ENCODE results near the gene PTCH1. TPM values are rescaled to one million over a fixed set of nuclear protein-coding genes. Genes with fewer than 3 reads are reported as not detected.

Gene PTCH1
- total and polyA plus RNA-seq, 8 donors: 5.4 to 22.6 (median 14.7) TPM

DNA sequence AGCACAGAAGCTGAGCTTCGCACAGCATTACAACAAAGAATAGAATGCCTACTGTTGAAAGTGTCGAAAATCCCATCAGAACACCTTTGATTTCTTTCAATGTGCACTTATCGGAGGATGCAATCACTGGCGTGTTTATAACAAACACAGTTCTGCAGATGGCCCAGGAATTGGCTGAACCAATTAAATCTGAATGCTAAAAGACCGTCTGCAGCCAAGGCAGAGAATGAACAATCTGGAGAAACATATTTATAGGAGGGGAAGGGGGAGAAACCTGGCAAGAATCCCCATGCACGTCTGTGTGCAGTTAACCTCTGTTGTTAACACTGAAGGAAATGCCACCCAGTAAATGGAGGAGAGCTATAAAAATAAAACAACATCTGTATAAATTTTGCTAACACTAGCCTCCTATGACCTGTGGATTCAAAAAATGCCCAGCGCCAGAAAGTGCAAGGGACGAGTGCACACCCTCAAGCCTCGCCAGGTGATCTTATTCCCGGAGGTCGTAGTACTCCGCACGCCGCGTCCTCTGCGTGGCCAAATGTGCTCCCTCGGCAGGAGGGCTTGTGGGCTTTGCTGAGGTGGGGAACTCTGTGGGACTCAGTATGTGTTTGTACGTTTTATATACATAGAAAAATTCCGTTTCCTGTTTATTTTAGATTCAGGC lies 56.8 kb downstream of the PTCH1 start:
- FAIRE-seq: no peak
- Histone ChIP-seq H3K27ac (no peak overlapping the region), H3K4me1 (no peaks in the 10 kb centered on the region), H3K36me3 (peaks cover 0 to 35% (median 28%) of the 10 kb centered on the region in 3 donors), H3K9me3 (no peaks in the 10 kb centered on the region), H3K4me3 (no peak overlapping the region), H3K27me3 (no peaks in the 10 kb centered on the region)
- TF ChIP-seq, protein P1, sequence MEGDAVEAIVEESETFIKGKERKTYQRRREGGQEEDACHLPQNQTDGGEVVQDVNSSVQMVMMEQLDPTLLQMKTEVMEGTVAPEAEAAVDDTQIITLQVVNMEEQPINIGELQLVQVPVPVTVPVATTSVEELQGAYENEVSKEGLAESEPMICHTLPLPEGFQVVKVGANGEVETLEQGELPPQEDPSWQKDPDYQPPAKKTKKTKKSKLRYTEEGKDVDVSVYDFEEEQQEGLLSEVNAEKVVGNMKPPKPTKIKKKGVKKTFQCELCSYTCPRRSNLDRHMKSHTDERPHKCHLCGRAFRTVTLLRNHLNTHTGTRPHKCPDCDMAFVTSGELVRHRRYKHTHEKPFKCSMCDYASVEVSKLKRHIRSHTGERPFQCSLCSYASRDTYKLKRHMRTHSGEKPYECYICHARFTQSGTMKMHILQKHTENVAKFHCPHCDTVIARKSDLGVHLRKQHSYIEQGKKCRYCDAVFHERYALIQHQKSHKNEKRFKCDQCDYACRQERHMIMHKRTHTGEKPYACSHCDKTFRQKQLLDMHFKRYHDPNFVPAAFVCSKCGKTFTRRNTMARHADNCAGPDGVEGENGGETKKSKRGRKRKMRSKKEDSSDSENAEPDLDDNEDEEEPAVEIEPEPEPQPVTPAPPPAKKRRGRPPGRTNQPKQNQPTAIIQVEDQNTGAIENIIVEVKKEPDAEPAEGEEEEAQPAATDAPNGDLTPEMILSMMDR (IDR thresholded peaks at IDR 0.05): no peak
- no peak for ATAC-seq
- 88% methylated on average over 19 of the region's 19 CpGs for WGBS, 2 donors
- intact Hi-C loops (cut with DNase I): no loop called here
- no peak for DNase-seq

DNA sequence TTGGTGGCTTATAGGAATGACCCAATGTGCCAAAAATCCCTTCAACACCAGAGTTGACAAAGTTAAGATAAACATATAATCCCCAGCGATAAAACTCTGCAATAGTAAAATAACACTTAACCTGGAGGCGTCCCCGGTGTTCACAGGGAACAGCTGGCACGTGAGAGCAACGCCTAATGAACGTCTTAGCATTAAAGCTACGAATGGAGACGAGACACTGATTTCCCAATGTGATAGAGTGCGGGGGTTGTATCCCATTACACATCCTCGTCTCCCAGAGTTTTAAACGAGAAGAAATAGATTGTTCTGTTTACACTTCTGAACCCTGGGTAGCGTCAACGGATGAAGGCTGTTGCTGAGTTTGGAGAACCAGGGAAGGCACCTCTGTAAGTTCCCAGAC lies 57.6 kb downstream of the PTCH1 start:
- Histone ChIP-seq H3K4me3 (no peak overlapping the region), H3K9me3 (no peaks in the 10 kb centered on the region), H3K27ac (no peak overlapping the region), H3K36me3 (peaks cover 0 to 38% (median 23%) of the 10 kb centered on the region in 3 donors), H3K27me3 (no peaks in the 10 kb centered on the region), H3K4me1 (no peaks in the 10 kb centered on the region)
- FAIRE-seq (no peak), ATAC-seq (no peak), DNase-seq (no peak)
- 85 to 87% methylated on average over 13 of the region's 13 CpGs for WGBS, 2 donors
- TF ChIP-seq, protein P1 (IDR thresholded peaks at IDR 0.05): no peak
- intact Hi-C loops (cut with DNase I): no loop called here

DNA sequence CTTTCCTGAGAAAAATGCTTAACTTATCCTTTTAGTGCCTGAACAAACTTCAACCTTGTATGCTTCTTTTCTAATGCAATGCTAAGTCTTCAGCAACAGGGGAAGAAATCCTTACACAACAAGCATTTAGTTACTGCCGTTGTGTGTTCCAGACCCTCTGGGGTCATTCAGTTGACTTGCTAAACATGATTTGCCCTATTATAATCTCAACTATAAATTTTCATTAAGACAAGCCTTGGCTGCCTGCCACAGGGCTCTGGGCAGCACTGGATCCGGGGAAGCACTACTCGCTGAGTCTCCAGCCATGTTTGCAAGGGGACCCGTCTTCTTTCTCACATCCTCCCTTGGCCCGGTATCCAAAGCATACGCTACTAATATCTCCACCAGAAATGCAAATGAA lies 58.1 kb downstream of the PTCH1 start:
- ATAC-seq (no peak), DNase-seq (no peak), FAIRE-seq (no peak)
- Histone ChIP-seq H3K27me3 (no peaks in the 10 kb centered on the region), H3K27ac (no peak overlapping the region), H3K9me3 (no peaks in the 10 kb centered on the region), H3K4me1 (no peaks in the 10 kb centered on the region), H3K4me3 (no peak overlapping the region), H3K36me3 (peaks cover 0 to 43% (median 23%) of the 10 kb centered on the region in 3 donors)
- intact Hi-C loops (cut with DNase I): no loop called here
- WGBS, 2 donors: 78 to 80% methylated on average over 6 of the region's 6 CpGs
- TF ChIP-seq, protein P1 (IDR thresholded peaks at IDR 0.05): no peak

DNA sequence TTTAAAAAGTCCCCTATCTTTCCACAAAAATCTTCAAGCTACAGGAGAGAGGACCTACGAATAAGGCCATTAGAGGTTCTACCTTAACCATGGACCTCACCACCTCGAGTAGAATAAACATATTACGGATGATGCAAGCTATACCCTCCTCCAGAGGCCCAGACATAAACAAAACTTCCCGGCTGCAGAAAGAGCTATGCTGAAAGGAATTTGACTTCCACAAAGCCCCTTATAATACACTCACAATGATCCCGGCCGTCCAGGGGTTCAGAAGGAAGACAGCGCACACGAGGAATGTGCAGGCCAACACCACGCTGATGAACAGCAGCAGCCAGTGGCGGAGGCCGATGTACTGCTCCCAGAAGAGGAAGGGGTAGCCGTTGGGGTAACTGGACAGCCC lies 59.0 kb downstream of the PTCH1 start:
- peaks cover 0 to 52% (median 23%) of the 10 kb centered on the region in 3 donors for H3K36me3 ChIP-seq

DNA sequence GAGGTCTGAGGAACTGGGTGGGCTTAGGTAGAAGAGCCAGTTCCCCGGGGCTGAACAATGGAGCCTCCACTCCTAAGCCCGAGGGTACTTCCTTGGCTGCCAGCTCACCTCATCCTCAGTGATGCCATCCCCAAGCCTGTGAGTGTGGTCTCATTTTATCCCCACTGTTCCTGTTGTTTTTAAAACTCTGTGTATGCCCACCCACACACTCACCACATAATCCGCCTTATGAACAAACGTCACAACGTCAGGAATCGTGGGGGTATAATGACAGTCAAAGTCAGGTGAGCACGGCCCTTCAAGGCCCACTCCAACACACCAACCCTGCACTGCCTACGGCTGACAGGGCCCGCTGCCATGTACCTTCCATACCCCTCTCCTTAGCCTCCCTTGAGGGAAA lies 61.1 kb downstream of the PTCH1 start:
- no peaks in the 10 kb centered on the region for H3K27me3 ChIP-seq
- 91 to 93% methylated on average over 9 of the region's 9 CpGs for WGBS, 2 donors
- intact Hi-C loops (cut with DNase I): no loop called here
- no peak overlapping the region for H3K27ac ChIP-seq
- no peak overlapping the region for H3K4me3 ChIP-seq
- H3K9me3 ChIP-seq: no peaks in the 10 kb centered on the region
- no peaks in the 10 kb centered on the region for H3K4me1 ChIP-seq
- H3K36me3 ChIP-seq: peaks cover 0 to 51% (median 13%) of the 10 kb centered on the region in 3 donors
- TF ChIP-seq, protein P1 (IDR thresholded peaks at IDR 0.05): no peak
- no peak for FAIRE-seq
- no peak for DNase-seq
- ATAC-seq: no peak

More for the DNA sequence above, 59.0 kb downstream of the PTCH1 start:
- Histone ChIP-seq H3K27me3 (no peaks in the 10 kb centered on the region), H3K4me3 (no peak overlapping the region), H3K27ac (no peak overlapping the region), H3K4me1 (no peaks in the 10 kb centered on the region), H3K9me3 (no peaks in the 10 kb centered on the region)
- DNase-seq (no peak), FAIRE-seq (no peak), ATAC-seq (no peak)
- WGBS, 2 donors: 83 to 84% methylated on average over 12 of the region's 12 CpGs
- intact Hi-C loops (cut with DNase I): no loop called here
- TF ChIP-seq, protein P1 (IDR thresholded peaks at IDR 0.05): no peak

All from pancreas (tissue), 10 donors.